Epithelial cell of esophagus (primary cell): Measurements from ENCODE around the gene NANS.

Experiments used
- DNase-seq: peaks from one replicate; pipeline ENCODE4 v3.0.0; 2010; ENCODE audit warnings: low read depth
- H3K4me3 ChIP-seq: 2 replicates; pipeline ENCODE4 v1.5.1; 2011; ENCODE audit warnings: mild to moderate bottlenecking, low read length, control low read depth
- TF ChIP-seq, protein P1 (sequence below): IDR thresholded peaks from 2 replicates; pipeline ENCODE4 v1.5.1; 2011; ENCODE audit warnings: low read depth, mild to moderate bottlenecking, low read length, control low read depth, inconsistent platforms; ENCODE audit not compliant: insufficient read depth; ENCODE audit errors: missing control alignments

The NANS gene

GRCh38 chr9:98083061-98083501, 26.5 kb downstream of the NANS start:
- no peak for DNase-seq
- no peak overlapping the region for H3K4me3 ChIP-seq
- TF ChIP-seq, protein P1, sequence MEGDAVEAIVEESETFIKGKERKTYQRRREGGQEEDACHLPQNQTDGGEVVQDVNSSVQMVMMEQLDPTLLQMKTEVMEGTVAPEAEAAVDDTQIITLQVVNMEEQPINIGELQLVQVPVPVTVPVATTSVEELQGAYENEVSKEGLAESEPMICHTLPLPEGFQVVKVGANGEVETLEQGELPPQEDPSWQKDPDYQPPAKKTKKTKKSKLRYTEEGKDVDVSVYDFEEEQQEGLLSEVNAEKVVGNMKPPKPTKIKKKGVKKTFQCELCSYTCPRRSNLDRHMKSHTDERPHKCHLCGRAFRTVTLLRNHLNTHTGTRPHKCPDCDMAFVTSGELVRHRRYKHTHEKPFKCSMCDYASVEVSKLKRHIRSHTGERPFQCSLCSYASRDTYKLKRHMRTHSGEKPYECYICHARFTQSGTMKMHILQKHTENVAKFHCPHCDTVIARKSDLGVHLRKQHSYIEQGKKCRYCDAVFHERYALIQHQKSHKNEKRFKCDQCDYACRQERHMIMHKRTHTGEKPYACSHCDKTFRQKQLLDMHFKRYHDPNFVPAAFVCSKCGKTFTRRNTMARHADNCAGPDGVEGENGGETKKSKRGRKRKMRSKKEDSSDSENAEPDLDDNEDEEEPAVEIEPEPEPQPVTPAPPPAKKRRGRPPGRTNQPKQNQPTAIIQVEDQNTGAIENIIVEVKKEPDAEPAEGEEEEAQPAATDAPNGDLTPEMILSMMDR: no peak

GRCh38 chr9:98083566-98084183, 27.1 kb downstream of the NANS start:
- TF ChIP-seq, protein P1: no peak
- DNase-seq: no peak
- H3K4me3 ChIP-seq: no peak overlapping the region

DNA sequence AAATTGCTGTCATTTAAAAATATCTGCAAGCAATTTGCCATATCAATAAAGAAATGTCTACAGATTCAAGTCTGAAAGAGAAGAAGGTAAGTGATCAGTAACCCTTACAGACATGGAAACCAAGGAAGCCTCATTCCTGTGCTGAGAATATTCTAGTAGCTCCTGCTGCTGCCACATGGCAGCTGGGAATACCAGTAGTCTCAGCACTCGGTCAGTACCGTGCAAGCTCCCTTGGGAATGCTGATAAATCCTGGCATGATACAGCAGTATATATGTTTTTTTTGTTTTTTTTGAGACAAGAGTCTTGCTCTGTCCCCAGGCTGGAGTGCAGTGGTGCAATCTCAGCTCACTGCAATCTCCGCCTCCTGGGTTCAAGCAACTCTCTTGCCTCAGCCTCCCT, 27.9 kb downstream of the NANS start:
- no peak overlapping the region for H3K4me3 ChIP-seq
- TF ChIP-seq, protein P1: no peak
- DNase-seq: no peak

DNA sequence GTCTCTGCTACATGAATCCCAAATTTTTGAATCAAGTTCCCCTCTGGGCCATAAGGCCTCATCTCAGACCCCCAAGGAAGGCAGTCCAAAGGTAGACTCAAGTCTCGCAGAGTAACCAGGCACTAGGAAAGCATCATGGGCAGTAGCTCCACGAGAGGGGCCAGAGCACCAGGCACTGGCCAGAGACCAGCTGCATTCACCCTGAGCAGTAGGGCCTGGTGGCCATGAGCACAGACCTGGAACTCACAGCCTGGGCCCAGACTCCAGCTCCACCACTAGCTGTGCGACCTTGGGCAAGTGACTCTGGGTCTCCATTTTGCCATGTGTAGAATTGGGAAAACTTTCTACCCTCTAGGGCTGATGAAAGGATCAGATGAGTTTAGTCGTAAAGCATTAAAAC, 28.5 kb downstream of the NANS start:
- DNase-seq: no peak
- TF ChIP-seq, protein P1: no peak
- no peak overlapping the region for H3K4me3 ChIP-seq

DNA sequence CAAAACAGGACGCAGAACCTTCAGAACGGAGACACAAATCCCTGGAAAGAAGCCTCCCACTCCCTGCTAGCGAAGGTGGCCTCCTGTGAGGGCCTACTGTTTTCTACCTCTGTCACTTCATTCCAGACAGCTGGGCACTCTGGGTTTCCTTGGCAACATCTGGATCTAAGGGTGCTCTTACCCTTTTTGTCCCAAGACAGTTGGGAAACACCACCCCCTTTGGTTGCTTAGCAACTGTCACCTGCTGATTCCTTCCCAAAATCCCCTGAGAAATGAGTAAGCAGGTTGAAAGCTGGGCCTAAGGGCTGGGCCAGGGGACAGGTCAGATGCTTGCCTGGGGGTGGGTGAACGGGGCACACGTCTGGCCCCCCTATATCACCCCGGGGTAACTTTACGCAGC, 29.4 kb downstream of the NANS start:
- peak; percentile 19 for DNase-seq

DNA sequence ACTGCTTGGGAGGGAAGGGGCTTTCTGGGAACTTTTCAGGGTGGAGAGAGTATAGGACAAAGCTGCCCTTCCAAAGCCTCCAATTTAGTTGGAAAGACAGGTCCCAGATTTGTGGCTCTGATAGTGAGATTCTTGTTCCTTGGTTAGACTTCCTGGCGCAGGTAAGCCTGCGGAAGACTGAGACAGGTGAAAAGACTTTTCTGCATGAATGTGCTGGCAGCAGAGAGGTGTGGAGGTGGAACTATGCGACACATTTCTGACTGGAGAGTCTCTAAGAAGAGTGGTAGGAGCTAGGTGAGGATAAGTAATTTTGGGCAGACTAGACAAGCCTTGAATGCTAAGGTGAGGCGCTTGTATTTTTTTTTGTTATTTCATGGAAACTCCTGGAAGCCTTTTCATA, 29.9 kb downstream of the NANS start:
- DNase-seq: no peak
- TF ChIP-seq, protein P1: no peak

More for the DNA sequence above, 29.4 kb downstream of the NANS start:
- no peak overlapping the region for H3K4me3 ChIP-seq
- TF ChIP-seq, protein P1: no peak

More for the DNA sequence above, 29.9 kb downstream of the NANS start:
- H3K4me3 ChIP-seq: no peak overlapping the region
